Peyer's patch (tissue), 4 donors: ENCODE measurements around the gene FAM131C.
"Not testable (repeated sequence)": the region's sequence is repeated elsewhere in the genome, so short reads cannot be mapped to it uniquely, and the experiment has no call there.

Experiments
- POLR2A ChIP-seq, 2 donors: fragments of 450-650 bp; IDR thresholded peaks; one replicate each; pipeline ENCODE4 v1.5.1; 2017; ENCODE audit warnings: antibody characterized with exemption in 2 of 2, mild to moderate bottlenecking in 2 of 2, moderate library complexity in 2 of 2
- TF ChIP-seq, protein P1 (sequence below), 6 experiments: fragments of 450-650 bp in 4 of 6; fragments of 200-600 bp in 2 of 6; sonication (generic) in 1 of 6; IDR thresholded peaks; one replicate each; pipeline ENCODE4 v1.5.1; 2017 to 2019; ENCODE audit warnings: antibody characterized with exemption in 6 of 6, mild to moderate bottlenecking in 3 of 6, moderate library complexity in 1 of 6

DNA sequence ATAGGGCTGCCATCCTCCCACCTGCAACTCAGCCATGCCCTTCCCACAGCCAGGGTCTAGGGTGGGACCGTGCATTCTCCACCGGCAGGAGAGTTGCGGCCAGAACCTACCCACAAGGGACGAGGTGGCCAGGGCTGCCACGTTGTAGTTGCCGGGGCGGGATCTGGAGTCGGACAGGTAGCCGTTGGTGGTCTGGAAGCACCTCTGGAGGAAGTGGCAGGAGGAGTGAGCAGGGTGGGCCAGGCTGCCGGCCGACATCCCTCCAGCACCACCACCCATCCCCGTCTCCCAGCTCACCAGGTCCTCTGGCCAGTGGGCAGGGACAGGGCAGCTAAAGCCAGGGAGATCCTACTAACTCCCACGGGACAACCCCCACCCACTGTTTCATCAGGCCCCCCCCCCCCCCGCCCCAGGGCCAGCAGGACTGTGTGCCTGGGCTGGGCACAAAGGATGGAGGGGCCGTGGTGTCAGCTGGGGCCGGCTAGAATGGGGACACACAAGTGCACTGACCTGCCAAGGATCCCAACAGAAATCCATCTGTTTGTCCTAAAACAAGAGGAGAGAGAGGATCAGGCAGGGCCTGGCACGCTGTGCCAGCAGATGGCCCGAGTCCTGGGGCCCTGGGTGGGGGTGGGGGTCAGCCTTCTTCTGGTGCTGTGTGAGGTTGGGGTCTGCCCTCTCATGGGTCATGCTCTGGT is 11.3 kb downstream of the FAM131C start:
- TF ChIP-seq, protein P1, sequence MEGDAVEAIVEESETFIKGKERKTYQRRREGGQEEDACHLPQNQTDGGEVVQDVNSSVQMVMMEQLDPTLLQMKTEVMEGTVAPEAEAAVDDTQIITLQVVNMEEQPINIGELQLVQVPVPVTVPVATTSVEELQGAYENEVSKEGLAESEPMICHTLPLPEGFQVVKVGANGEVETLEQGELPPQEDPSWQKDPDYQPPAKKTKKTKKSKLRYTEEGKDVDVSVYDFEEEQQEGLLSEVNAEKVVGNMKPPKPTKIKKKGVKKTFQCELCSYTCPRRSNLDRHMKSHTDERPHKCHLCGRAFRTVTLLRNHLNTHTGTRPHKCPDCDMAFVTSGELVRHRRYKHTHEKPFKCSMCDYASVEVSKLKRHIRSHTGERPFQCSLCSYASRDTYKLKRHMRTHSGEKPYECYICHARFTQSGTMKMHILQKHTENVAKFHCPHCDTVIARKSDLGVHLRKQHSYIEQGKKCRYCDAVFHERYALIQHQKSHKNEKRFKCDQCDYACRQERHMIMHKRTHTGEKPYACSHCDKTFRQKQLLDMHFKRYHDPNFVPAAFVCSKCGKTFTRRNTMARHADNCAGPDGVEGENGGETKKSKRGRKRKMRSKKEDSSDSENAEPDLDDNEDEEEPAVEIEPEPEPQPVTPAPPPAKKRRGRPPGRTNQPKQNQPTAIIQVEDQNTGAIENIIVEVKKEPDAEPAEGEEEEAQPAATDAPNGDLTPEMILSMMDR (IDR thresholded peaks at IDR 0.05): not testable (repeated sequence)
- TF ChIP-seq POLR2A (IDR thresholded peaks at IDR 0.05): not testable (repeated sequence)
